Measurements from ENCODE around the gene WIZ.

The WIZ gene

GRCh38 chr19:15438124-15438496, 11.6 kb downstream of the WIZ start:
- no peaks in the 10 kb centered on the region for H3K27me3 ChIP-seq (replicated peaks)
- no peak for DNase-seq
- in situ Hi-C loops (cut with HindIII; ENCODE audit: low pct_ligation_motif_present, low sequenced_read_pairs): no loop called here
- no peak overlapping the region for H3K4me3 ChIP-seq (ENCODE audit: low read depth, low read length)
- no peaks in the 10 kb centered on the region for H3K36me3 ChIP-seq (replicated peaks)
- H3K27ac ChIP-seq: no peak overlapping the region
- no peak for TF ChIP-seq CTCF (IDR thresholded peaks at IDR 0.05; ENCODE audit: low read depth, low read length, missing control alignments)

- Histone ChIP-seq H3K27me3 (replicated peaks) (no peaks in the 10 kb centered on the region), H3K4me3 (ENCODE audit: low read depth, low read length) (no peak overlapping the region), H3K36me3 (replicated peaks) (no peaks in the 10 kb centered on the region), H3K27ac (no peak overlapping the region)
- DNase-seq: no peak
- in situ Hi-C loops (cut with HindIII; ENCODE audit: low pct_ligation_motif_present, low sequenced_read_pairs): no loop called here
- peak; percentile 41 for TF ChIP-seq CTCF (IDR thresholded peaks at IDR 0.05; ENCODE audit: low read depth, low read length, missing control alignments)
Measured at GRCh38 chr19:15437355-15438123, 12.2 kb downstream of the WIZ start.

- in situ Hi-C loops (cut with HindIII; ENCODE audit: low pct_ligation_motif_present, low sequenced_read_pairs): no loop called here
- no peaks in the 10 kb centered on the region for H3K27me3 ChIP-seq (replicated peaks)
- no peak for DNase-seq
- H3K4me3 ChIP-seq (ENCODE audit: low read depth, low read length): no peak overlapping the region
- H3K27ac ChIP-seq: no peak overlapping the region
- no peak for TF ChIP-seq CTCF (IDR thresholded peaks at IDR 0.05; ENCODE audit: low read depth, low read length, missing control alignments)
- H3K36me3 ChIP-seq (replicated peaks): no peaks in the 10 kb centered on the region
Measured at GRCh38 chr19:15436826-15437110, 13.0 kb downstream of the WIZ start.

- no peaks in the 10 kb centered on the region for H3K36me3 ChIP-seq (replicated peaks)
- no peak for TF ChIP-seq CTCF (IDR thresholded peaks at IDR 0.05; ENCODE audit: low read depth, low read length, missing control alignments)
- DNase-seq: no peak
- H3K27ac ChIP-seq: no peak overlapping the region
- in situ Hi-C loops (cut with HindIII; ENCODE audit: low pct_ligation_motif_present, low sequenced_read_pairs): no loop called here
- no peaks in the 10 kb centered on the region for H3K27me3 ChIP-seq (replicated peaks)
- no peak overlapping the region for H3K4me3 ChIP-seq (ENCODE audit: low read depth, low read length)
Measured at GRCh38 chr19:15436012-15436825, 13.5 kb downstream of the WIZ start.

DNA sequence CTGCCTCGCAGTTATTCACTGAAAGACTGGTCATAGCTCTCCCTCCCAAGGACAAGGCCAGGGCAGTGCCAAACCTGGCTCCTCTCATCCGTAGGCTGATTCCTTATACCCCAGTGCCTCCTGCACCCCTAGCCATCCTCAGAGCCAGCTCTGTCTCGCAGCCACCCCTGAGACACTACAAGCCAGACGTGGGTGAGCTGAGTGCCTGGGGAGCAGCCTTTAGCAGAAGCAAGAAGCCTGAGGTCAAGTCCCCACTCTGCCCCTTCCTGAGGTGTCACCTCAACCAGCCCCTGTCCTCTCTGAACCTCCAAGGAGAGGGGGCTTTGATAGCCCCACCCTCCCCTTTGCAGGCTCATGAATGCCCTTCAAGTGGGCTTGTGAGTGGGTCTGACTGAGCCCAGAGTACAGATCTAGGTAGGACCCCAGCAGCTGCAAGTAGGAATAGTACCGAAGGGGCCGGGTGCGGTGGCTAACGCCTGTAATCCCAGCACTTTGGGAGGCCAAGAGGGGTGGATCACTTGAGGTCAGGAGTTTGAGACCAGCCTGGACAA, 16.2 kb downstream of the WIZ start:
- H3K27ac ChIP-seq: no peak overlapping the region
- H3K27me3 ChIP-seq (replicated peaks): no peaks in the 10 kb centered on the region
- peak overlapping the region; percentile 82 for H3K4me3 ChIP-seq (ENCODE audit: low read depth, low read length)
- no peaks in the 10 kb centered on the region for H3K36me3 ChIP-seq (replicated peaks)
- in situ Hi-C loops (cut with HindIII; ENCODE audit: low pct_ligation_motif_present, low sequenced_read_pairs): no loop called here
- no peak for TF ChIP-seq CTCF (IDR thresholded peaks at IDR 0.05; ENCODE audit: low read depth, low read length, missing control alignments)
- DNase-seq: no peak

All from brain microvascular endothelial cell (primary cell).